ENCODE data around the gene ABCB9. TPM values are rescaled to one million over a fixed set of nuclear protein-coding genes. Genes with fewer than 3 reads are reported as not detected.

ABCB9 gene
- total and polyA plus RNA-seq, 2 of the 8 experiments (the other 6 are each of a cell fraction or from before 2014, with no cell fraction given), result 3.8 to 8.0 TPM

GRCh38 chr12:122884860-122885259, 81.4 kb downstream of the ABCB9 start:
- ChIA-PET POLR2A (ENCODE audit: partially characterized antibody) (interaction anchor here (0.6 to 0.7 kb wide), 2 partner anchors 43 to 85 kb away, joined by 3 to 7 read pairs; no protein-coding TSS in a partner anchor), CTCF (ENCODE audit: partially characterized antibody) (interaction anchor here (0.6 to 1.0 kb wide), 3 partner anchors 14 to 68 kb away, joined by 3 read pairs; no protein-coding TSS in a partner anchor)
- H2AK5ac ChIP-seq (ENCODE audit: low read depth, low read length), result no peak overlapping the region
- H3K23ac ChIP-seq (ENCODE audit: insufficient read length), result no peak overlapping the region
- no peak overlapping the region for H3K14ac ChIP-seq (ENCODE audit: insufficient read length)
- no peak overlapping the region for H2BK5ac ChIP-seq (ENCODE audit: low read depth, low read length)
- H4K8ac ChIP-seq (ENCODE audit: extremely low read depth, insufficient read depth, low read length), result no peak overlapping the region
- H2BK20ac ChIP-seq (ENCODE audit: low read length), result no peak overlapping the region
- no peak overlapping the region for H3K4ac ChIP-seq (replicated peaks; ENCODE audit: insufficient read length, low read depth, low read length)
- no peak overlapping the region for H3K4me3 ChIP-seq (ENCODE audit: extremely low read depth in 1 of 4, insufficient read depth in 2 of 4, low read depth in 3 of 4, low read length in 4 of 4)
- H4K91ac ChIP-seq (replicated peaks; ENCODE audit: insufficient read length, low read length), result no peak overlapping the region
- no peak overlapping the region for H3K56ac ChIP-seq (replicated peaks; ENCODE audit: insufficient read length, low read depth, low read length)
- no peak overlapping the region for H3K27ac ChIP-seq (ENCODE audit: low read depth, low read length)
- peaks cover 0 to 11% (median 0%) of the 10 kb centered on the region in 4 experiments; a peak in 4 of 7 replicates for H3K27me3 ChIP-seq (replicated peaks in 1 of 4; ENCODE audit: control insufficient read depth in 3 of 4, extremely low read depth in 1 of 4, insufficient read depth in 3 of 4, low read length in 3 of 4)
- H2AFZ ChIP-seq (ENCODE audit: low read length), result no peak overlapping the region
- no peak overlapping the region for H2BK15ac ChIP-seq (ENCODE audit: low read length)
- no peak for DNase-seq (ENCODE audit: low read depth in 1 of 2, low spot score in 2 of 2)
- peaks cover 0 to 47% of the 10 kb centered on the region in 2 experiments; a peak in 3 of 4 replicates for H3K79me2 ChIP-seq (ENCODE audit: control insufficient read depth in 1 of 2, insufficient read depth in 2 of 2, low read length in 2 of 2)
- peaks cover 5% of the 10 kb centered on the region; the same call in 1 of the 2 replicates for H3K79me1 ChIP-seq (ENCODE audit: low read depth, low read length)
- no peak overlapping the region for H3K9ac ChIP-seq (replicated peaks in 1 of 4; ENCODE audit: extremely low read depth in 1 of 4, low read depth in 3 of 4, low read length in 3 of 4)
- TF ChIP-seq JUND (IDR thresholded peaks at IDR 0.05; ENCODE audit: low read length), result no peak
- no peak for TF ChIP-seq CTCF (IDR thresholded peaks at IDR 0.05; ENCODE audit: control extremely low read depth in 1 of 3, insufficient read depth in 1 of 3, low read depth in 1 of 3, low read length in 3 of 3)
- TF ChIP-seq KDM5A (IDR thresholded peaks at IDR 0.05; ENCODE audit: low read length), result no peak
- H4K5ac ChIP-seq (ENCODE audit: insufficient read length, low read depth, low read length), result no peak overlapping the region
- WGBS, 2 experiments (ENCODE audit: extremely low coverage in 1 of 2, insufficient coverage in 1 of 2, insufficient read length in 1 of 2, insufficient replicate concordance in 2 of 2, low coverage in 1 of 2, low lambda C conversion rate in 2 of 2, missing lambda C conversion rate in 1 of 2), result 87% methylated on average over 4 of the region's 4 CpGs; no CpG with 5 or more reads in 1 of the 2 experiments
- H3K18ac ChIP-seq (ENCODE audit: extremely low read depth, low read length), result no peak overlapping the region
- no peaks in the 10 kb centered on the region for H3K36me3 ChIP-seq (ENCODE audit: control insufficient read depth in 2 of 4, insufficient read depth in 4 of 4, low read length in 3 of 4)
- peaks cover 3 to 14% (median 8%) of the 10 kb centered on the region in 4 experiments; a peak in 6 of 7 replicates for H3K4me1 ChIP-seq (replicated peaks in 1 of 4; ENCODE audit: control insufficient read depth in 3 of 4, insufficient read depth in 4 of 4, low read length in 3 of 4)
- no peak overlapping the region for H2BK120ac ChIP-seq (replicated peaks; ENCODE audit: low read depth, low read length)
- no peak overlapping the region for H2BK12ac ChIP-seq (ENCODE audit: low read depth, low read length)
- H3K4me2 ChIP-seq (ENCODE audit: insufficient read depth in 1 of 2, low read depth in 2 of 2, low read length in 2 of 2), result no peak overlapping the region
- H3K23me2 ChIP-seq (ENCODE audit: low read depth, low read length), result no peaks in the 10 kb centered on the region
- no peak for FAIRE-seq
- H3K9me3 ChIP-seq (ENCODE audit: insufficient read depth in 2 of 2, low read depth in 1 of 2, low read length in 1 of 2), result no peaks in the 10 kb centered on the region
- peaks cover 16 to 36% of the 10 kb centered on the region in 2 experiments for H4K20me1 ChIP-seq (replicated peaks in 1 of 2; ENCODE audit: control insufficient read depth in 1 of 2, insufficient read depth in 2 of 2, low read length in 2 of 2)

All from H1 (cell line).